GM21390 (cell line): ENCODE data around the gene PRDM16.

Source experiments
- ATAC-seq: cut with Tn5 transposase; IDR thresholded peaks from one replicate; pipeline ENCODE4 v1.9.1; 2021; ENCODE audit not compliant: unreplicated experiment

The PRDM16 gene

DNA sequence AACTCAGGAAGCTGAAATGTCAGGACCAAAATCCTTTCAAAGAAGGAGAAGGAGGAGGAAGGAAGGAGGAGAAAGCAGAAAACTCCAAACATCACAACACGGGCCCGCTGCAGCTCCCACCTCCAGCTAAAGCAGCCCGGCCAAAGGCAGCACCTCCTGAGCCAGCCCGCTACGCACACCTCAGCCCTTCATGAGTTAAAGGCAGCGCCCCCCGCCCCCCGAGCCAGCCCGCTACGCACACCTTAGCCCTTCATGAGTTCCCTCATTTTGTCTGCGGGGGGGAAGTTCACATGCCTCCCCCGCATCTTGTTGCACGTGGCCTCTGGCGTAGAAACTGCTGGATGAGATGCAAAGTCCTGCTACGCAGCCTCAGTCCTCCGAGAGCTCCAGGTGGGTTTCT is 294.8 kb downstream of the PRDM16 start:
- no peak for ATAC-seq

DNA sequence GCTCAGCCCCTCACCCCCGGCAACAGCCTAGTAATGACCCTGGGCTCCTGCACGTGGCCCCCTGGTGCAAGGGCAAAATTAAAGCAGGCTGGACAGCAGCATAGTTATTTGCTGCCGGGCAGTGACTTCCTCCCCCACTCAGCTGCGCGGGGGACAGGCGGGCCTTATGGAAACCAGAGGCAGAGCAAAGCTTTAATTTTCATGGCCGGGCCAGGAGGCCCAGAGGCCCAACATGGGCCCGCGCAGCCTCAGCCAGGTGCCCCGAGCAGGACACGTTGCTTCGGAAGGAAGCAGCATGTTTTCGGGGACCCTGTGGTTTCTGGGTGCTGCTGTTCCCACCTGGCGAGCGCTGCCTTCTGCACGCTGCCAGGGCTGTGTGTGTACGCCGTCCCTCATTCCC is 295.5 kb downstream of the PRDM16 start:
- no peak for ATAC-seq

DNA sequence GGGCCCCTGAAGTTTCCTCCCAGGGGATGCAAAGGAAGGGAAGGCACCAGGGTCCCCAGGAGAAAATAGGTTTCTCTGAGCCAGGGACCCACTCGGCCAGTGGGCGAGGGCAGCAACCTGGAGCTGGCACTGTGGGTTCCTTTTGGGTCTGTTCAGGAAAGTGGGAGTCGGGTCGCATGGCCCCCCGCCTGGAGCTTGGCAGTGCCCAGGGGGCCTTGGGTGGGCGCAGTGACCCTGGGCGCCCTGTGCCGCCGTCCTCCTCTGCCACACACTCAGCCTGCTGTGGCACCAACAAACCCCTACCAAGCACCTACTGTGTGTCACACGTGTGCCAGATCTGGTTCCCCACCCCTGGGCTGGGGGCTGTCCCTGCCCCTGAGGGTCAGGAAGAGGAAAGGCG is 296.0 kb downstream of the PRDM16 start:
- ATAC-seq = no peak

DNA sequence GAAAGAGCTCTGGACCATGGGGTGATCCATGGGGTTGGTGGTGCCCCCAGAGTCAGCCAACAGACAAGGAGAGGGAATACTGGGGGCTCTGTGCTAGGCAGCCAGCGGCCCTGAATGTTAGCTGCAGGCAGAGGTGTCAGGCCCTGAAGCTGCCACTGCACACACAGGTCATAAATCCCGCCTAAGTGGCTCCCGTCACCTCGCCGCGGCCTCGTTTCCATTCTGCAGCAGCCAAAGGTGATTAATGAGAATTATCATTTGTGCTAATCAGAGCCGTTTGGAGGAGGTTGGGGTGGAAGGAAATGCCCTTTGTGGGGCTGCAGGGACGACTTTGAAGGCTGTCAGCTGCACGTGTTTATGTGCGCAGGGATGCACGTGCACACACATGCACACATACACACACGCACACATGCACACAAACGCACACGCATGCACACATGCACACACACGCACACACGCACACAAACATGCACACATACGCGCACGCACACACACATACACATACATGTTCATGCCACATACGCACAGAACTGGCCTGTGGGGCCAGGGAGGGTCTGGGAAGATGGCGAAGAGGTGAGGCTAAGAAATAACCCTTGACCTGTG is 296.6 kb downstream of the PRDM16 start:
- no peak for ATAC-seq

DNA sequence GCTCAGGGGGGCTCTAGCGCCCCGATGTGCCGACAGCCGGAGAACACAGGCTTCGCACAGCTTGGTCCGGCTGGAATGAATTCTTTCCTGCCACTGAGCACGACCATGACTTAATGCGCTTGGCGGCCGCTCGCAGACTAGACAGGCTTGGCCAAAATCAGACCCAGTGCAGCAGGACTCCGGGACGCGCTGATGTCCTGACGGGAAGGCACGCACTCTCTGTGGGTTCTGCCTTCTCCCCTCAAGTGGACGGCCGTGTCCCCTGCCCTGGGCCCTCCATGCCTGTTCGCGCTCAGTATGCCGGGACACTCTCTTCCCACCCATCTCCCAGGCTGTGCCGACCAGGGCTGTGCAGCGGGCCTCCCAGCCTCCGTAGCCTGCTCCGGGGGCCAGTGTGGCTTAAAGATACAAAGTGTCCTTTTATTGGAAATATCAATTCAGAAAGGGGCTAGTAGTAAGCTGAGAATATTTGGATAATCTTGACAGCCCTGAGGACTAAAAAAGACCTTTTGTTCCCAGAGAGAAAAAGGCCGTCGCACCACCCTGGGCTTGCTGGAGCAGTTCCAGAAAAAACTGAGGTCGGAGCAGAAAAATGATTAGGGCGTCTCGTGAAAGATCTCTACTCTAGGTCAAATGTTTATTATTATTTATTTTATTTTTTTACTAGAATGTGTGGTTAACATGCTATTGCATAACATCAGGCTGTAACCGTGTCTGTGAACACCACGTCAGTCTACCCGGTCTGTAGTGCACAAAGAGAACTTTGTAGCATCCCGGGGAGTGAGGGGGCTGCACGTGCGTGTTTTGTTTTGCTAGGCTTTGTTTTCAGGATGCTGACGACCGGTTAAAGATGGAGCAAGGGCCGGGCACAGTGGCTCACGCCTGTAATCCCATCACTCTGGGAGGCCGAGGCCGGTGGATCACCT is 297.4 kb downstream of the PRDM16 start:
- no peak for ATAC-seq

DNA sequence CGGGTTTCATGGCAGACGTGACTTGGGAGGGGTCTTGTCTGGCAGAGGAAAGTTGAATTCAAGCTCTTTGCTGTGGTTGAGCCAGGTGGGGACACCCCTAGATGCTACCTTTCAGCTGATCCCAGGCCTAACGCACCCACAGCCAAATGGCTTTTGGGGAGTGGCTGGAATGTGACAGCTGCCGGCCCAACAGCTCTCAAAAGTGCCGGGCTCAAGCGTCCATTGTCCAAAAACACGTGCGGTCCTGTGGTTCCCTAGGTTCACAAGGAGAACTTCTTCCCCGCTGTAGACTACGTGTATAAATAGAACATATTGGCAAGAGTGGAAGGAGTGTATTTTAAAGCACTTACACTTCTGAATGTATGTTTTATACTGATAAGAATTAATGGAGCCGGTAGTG is 298.4 kb downstream of the PRDM16 start:
- no peak for ATAC-seq

DNA sequence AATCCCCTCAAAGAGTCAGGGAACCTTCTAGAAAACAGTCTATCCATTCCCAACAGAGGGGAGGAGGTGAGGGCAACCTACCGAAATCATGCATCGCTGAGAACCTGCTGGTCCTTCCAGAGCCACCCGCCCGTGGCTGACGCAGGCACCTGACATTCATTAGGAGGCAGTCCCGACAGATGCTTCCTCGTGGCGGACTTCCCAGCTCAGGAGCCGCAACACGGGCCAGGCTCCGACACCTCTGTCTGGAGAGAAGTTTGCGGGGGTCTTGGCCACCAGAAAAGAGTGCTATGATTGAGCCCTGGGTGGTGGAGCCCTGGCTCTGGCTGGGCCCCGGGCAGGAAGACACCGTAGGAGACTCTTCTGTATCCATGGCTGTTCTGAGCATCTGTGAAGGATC is 299.1 kb downstream of the PRDM16 start:
- ATAC-seq = no peak

DNA sequence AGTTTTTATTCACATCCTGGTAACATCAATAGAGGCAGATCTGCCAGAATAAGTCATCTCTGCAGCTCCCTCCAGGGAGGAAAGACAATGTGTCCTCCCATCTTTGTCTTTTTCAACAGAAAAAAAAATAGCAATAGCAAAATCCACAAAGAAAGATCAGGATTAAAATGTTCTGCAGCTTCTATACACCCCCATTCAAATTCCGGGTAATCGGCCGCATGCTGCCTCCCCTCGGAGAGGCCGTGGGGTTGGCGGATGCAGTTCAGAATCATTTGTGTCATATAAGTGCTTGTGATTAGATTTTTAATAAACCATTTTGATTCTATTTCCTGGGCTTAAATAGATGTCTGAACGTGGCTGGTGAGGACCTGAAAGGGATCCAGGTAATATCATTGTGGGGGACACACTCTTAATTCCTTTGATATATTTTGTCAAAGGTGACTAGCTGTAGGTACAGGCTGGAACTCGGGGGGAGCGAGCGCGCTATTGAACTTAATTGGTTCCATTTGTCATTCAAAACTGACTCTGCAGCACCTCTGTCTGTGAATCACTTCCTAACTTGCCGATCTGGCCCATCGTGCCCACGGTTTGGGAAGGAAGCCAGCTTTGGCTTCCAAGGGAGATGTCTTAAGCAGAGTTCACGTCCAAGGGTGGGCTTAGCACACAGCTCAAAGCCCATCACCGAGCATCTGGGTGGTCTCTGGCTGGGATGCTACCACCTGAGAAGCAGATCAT is 299.9 kb downstream of the PRDM16 start:
- ATAC-seq = no peak

DNA sequence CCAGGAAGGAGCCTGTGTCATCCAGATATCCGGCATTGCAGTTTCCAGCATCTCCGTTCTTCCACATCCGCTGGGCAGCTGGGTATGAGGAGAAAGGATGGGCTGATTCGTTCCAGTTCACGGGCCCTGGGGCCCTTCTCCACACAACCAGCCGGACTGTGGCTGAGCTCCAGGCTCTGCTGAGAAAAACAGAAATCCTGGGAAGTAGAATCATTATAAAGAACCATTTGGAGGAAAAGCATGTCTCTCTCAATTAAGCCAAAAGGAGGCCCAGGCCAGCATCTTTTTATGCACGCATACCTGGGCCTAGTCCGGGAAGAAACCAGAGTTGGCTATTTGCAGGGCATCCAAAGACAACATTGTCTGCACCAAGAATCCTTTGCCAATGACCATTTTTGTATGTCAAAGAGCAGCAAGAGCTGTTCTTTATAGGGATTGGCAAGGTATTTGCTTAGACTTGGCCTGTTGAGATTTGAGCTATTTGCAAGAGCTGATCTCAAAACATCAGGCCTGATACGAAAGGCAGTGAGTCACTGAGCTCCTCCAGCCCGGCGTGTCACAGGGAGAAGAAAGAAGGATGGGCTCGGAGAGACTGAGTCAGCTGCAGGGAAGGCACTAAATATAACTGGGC is 300.6 kb downstream of the PRDM16 start:
- ATAC-seq = no peak

DNA sequence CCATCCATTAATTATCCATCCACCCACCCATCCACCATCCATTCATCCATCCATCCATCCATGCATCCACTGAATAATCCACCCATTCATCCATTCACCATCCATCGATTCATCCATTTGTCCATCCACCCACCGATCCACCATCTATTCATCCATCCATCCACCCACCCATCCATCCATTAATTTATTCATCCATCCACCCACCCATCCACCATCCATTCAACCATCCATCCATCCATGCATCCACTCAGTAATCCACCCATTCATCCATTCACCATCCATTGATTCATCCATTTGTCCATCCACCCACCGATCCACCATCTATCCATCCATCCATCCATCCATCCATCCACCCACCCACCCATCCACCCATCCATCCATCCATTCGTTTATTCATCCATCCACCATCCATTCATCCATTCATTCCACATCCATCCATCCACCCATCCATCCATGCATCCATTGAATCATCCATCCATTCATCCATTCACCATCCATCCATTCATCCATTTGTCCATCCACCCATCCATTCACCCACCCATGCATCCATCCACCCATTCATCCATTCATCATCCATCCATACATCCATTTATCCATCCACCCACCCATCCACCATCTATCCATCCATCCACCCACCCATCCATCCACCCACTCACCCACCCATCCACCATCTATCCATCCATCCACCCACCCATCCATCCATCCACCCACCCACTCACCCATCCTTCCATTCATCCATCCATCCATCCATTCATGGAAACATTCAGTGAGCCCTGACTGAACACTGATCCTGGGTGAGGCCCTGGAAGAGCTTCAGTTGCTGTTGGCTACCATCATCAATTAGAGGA is 302.1 kb downstream of the PRDM16 start:
- no peak for ATAC-seq

DNA sequence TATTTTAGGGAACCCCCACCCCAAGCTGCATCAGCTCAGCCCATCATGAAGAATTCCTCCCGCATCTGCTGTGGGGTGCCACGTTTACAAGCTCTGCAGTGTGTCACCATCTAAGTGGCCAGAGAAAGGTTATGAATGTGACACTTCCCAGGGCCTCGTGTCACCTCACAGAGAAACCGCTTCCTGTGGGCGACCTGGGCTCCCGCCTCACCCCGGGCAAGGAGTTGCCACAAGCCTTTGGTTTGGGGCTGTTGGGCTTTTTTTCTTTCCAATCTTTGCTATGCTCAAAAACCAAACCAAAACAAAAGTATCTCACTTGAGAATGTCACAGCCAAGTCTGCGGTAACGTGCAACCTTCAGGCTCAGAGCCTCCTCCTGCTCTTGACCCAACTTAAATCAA is 303.3 kb downstream of the PRDM16 start:
- ATAC-seq = no peak

DNA sequence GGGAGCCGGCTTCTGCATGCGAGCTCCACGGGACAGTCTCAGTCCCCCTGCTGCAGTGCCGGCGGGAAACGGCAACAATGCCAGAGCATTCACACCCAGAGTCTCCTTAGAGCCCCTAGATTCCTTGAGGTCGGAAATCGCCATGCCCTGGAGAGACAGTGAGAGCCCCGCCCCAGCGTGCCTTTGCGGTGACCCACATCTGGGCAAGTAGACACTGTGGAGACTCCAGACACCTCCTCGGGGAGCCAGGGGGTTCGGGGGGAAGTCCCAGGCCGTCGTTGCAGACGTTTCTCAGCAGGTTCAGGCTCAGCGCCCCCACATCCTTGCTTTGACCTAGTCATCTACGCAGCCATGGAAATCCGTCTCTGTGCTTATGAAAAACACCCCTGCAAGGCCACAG is 304.2 kb downstream of the PRDM16 start:
- ATAC-seq = no peak

DNA sequence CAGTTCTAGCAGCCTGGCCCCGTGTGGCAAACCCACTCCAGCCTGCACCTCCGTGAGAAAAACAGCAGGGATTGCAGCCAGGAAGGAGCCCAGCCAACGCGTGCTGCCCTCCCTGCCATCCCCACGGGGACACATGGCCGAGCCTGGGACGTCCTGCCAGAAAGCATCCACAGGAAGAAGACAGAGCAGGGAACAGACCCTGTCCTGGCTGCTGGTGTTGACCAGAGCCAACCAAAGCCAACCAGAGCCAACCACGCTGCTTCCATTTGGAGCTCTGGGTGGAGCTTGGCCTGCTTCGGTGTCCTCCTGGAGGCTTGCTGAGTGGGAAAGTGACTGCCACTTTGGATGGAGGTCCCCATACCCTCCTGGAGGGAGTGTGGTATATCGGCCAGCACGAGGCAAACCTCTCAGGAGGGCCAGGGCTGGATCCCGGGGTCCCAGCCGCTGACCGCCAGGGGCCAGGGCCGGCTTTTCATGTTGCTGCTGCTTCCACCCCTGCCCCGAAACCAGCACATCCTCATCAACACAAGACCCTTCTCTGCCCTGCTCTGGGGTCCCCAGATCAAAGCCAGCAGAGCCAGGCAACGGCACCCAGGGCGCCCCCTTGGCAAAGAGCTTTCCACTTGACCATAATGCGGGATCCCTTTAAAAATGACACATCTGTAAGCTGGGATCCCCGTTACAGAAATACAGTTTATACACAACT is 304.9 kb downstream of the PRDM16 start:
- no peak for ATAC-seq

DNA sequence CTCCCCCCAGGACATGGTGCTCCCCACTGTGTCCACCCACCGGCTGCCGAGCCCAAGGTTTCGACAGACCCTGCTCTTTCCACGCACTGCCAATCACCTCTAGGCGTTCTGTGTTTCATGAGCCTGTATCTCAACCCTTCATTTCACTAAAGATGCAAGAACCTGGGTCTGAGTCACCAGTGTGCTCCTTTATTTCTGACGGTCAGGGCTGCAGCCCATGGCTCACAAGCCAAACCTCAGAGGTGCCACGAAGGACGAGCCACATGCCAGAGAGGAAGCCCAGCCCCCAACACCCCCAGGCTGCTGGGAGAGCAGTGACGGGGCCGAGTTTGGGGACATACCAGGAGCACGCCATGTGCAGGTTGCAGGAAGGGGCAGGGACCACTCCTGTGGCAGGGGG is 306.2 kb downstream of the PRDM16 start:
- ATAC-seq = no peak

DNA sequence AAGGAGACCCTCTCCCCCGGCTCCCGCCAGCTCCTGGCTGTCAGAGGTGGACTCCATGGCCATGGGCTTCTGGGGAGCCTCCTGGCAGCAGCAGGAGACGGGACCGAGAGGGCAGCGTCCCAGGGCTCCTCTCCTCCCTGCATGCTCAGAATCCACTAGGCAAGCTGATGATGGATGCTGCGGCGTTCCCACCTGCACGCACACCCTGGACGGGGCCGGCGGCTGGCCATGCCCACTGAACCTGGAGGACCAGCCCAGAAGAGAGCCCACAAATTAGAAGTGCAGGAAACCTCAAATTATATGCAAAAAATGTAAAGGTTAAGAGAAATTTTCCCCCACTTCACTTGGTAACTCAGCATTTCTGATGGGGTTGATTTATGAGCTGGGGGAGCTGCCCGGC is 308.2 kb downstream of the PRDM16 start:
- ATAC-seq = no peak

DNA sequence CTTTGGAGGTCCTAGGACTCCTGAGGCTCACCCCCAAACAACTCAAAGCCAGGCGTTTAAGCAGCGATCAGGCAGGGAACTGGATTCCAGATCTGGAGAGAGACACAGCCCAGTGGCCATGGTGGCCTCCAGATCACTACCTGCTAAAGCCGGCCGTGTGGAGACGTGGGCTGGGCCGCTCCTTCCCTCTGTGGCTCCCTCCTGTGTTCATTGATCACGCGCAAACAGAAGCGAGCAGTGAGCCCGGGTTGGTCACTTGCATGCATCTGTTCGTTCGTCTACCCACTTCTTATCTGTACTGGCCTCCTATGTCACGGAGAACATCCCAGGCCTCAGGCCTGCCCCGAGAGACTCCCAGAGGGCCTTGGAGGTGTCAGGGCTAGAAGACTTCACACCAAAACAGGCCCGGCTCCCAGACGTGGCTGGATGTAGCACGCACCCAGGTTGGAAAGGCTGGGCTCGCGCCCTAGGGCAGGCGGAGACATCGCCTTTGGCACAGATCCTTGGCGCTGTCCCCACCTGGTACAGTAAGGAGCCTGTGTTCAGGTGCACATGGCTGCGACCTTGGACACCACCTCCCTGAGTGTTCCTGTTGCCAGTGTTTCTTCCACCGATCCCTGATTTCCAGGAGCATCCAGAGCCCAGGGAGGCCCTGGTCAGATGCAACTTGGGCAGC is 308.7 kb downstream of the PRDM16 start:
- ATAC-seq = no peak

DNA sequence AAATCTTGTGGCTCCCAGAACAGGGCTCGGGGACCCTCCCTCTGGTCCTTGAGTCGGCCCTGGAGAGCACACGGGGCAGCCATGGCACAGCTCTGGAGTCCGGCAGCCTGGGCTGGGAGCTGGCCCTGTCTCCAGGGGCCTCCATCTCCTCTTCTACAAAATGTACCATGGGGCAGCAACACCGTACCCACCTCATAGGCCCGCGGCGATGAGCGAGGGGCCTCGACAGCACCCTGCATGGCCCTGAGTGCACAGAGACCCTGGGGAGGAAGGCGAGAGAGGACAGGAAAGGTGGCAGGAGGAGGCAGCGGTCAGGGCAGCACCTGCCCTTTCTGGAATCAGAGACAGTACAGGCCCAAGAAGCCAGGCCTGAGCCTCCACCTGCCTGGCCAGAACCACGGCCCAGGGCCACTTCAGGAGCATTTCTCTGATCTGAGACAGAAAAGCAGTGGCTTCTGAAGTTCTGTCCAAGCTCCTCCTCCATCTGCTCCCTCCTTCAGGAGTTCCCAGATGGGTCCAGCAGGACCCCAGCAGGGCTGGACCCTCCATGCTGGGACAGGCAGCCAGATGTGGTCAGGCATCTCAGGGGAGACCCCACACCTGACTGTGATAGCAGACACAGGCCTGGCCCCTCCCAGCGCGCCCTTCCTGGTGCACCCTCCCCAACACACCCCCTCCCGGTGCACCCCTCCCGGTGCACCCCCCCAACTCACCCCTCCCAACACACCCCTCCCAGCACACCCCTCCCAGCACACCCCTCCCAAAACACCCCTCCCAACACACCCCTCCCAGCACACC is 309.6 kb downstream of the PRDM16 start:
- no peak for ATAC-seq

DNA sequence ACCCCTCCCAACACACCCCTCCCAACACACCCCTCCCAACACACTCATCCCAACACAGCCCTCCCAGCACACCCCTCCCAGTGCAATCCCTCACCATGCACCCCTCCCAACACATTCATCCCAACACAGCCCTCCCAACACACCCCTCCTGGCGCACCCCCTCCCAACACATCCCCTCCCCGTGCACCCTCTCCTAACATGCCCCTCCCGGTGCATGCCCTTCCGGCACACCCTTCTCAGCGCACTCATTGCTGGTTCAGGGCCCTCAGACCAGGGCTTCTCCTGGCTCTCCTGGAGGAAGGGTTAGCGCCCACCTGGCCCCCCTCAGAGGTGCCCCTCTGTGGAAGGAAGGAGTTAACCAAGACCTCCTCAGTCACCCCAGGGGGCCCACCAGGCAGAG is 310.9 kb downstream of the PRDM16 start:
- ATAC-seq = no peak

DNA sequence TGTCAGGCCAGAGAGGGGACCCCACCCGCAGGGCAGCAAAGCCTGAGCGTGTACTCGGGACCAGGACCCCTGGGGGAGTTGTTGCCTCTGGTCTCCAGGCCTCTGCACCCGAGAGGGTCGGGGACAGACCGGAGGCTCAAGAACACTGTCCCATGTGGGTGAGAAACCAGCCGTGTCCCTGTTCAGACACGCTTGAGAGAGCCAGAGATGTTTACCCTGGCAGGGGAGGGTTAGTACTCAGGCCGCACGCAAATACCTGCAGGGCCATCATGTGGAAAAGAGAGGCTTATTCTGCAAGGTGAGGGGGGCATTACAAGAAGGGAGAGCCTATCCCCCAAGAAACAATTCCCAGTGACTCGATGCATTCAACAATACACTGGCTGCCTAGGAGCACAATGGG is 311.5 kb downstream of the PRDM16 start:
- ATAC-seq = no peak
